HG02588 (cell line): ENCODE results near the gene KLF3.

ENCODE experiments used
- ATAC-seq: cut with Tn5 transposase; IDR thresholded peaks from one replicate; pipeline ENCODE4 v1.9.1; 2021; ENCODE audit warnings: mild to moderate bottlenecking, moderate library complexity; ENCODE audit not compliant: unreplicated experiment

KLF3 gene

DNA sequence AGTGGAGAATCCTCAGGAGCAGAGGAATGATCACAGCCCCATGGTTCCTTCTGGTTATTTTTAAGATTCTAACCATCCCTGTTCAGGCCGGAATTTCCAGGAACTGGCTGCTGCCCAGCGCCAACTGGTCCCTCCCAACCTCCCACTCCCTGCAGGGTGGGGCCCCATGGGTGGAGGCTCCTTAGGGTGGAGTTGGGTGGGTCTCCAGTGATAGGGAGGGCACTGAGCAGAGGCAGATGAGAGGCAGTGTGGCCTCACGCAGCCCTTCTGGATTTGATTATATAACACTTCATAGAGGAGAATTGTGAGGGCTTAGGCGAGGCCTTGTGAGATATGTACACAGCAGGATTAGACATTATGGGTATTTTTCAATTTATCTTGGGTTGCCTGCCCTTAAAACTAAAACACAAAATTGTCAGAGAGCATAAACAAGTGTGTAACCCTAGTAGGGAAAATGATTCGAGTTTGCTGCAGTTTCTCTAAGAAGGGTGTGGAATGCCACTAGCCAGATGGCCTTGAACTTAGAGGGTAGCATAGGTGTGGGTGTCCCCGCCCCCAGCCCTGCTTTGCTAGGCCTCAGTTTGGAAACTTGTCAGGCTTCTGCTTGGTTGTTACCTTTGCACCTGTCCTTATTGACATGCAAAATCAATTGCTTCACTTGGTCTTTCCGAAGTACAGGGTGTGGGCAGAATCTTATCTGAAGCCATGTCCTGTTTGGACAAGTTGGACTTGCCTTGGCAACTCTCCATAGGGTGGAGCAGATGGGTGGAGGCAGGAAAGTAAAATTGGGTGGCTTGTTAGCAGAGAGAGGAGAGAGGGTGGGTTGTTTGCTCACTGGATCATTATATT is 9.4 kb downstream of the KLF3 start:
- no peak for ATAC-seq

DNA sequence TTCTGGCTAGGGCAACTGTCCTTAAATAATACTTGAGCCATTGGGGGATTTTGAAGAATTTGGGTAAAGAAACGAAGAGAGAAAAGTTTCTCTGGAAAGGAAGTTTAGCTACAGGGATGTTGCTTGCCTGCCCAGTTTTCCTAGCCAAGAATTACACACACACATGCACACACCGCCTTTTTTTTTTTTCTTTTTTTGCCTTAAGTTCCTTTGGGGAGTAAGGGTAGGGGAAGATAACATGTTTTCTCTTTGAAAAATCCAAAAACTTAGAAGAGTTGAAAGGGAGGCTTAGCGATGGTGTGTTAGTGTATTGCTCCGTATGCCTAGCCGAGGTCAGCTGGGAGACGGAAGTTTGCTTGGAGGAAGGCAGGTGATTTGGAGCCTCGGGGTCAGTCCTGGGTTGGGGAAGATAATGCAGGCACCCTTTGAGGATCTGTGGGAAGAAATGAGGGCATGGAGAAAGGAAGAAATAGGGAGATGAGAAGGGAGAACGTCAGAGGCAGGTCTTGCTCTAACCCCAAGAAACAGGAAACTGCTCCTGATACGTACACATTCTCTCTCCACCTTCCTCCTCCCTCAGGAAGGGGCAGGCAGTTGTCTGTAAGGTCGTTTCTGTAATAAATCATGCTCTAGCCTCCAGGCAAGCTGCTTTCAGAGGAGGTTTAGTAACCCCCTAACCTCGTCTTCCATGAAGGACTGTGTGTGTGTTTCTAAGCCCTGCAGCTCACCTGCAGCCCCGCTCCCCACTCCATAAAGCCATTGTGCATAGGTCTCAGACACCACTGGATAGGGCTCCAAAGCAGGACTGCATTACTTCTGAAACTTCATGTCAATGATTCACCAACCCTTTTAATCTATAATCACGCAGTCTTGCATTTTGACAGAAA is 10.5 kb downstream of the KLF3 start:
- no peak for ATAC-seq

DNA sequence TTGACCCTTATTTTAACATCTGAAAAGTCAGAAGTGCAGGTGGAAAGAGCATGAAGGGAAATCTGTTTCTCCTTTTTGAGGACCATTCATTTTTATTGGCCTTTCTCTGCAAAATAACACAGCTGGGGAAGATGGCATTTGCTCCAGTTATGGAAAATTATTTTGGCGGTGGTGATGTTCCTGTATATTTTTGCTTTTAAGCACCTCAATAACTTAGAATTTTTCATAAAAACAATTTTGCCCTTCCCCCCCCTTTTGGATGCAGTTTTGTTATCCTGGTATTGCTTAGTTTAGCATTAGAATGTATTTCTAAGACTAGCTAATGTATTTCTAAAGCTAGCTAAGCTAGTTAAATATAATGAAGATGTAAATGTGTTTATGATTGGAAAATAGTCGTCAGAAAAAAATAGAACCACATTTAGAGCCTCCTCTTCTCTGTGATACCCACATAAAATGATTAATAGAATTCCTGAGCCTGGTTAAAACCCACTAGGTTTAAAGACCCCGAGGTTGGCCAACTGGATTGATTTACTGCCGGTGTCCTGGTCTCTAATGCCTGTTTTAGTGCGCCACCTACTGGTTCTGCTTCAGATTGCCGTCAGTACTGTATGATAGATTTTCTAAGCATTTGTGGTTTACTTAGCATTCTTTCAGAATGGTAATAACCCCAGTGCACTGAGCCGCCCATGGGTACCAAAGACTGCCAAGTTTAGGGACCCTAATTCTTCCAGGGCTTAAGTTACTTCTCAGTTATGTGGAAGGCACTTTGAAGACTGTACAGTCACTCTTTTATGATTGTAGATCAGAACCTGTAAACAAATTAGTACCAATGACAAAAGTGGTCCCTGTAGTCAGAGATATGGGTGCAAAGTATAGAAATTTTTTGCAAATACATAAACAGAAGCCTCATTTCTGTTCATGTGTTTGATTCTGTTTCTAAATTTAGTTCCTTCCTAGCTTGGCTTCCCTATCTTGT is 11.4 kb downstream of the KLF3 start:
- peak; percentile 43 for ATAC-seq

GRCh38 chr4:38676986-38677385 is 13.0 kb downstream of the KLF3 start:
- no peak for ATAC-seq

DNA sequence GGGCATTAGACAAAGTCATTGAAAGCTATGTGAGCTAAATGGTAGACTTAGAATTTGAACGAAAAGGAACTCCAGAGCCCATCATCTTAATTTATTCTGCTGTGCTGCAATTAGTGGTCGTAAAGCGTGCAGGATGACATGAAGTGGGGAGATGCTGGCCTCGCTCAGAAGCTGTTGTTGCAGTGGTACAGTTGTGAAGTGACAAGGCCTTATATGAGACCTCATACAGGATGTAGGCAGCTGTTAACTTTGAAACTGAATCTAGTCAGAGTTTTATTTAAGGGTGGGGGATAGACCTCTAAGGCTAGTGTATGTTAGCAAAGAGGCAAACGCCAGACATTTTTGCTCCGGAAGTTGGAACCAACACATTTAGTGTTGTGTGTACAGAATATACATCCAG is 13.4 kb downstream of the KLF3 start:
- no peak for ATAC-seq

- no peak for ATAC-seq
Measured at GRCh38 chr4:38678078-38678477, 14.1 kb downstream of the KLF3 start.

DNA sequence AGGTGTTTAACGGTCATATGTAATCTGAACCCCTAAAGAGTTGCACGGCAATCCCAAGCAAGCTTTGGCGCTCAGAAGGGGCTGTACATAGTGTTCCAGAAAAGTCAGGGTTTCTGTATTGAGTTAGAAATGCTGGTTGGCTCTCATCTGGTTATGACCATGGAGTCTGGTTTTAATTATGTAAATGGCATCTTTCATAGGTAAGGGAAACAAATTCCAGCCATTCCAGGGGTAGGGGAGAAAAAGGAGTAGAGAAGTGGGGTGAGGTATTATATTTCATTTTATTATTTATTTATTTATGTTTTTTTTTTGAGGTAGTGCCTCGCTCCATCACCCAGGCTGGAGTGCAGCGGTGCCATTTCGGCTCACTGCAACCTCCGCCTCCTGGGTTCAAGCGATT is 15.9 kb downstream of the KLF3 start:
- ATAC-seq, result no peak

DNA sequence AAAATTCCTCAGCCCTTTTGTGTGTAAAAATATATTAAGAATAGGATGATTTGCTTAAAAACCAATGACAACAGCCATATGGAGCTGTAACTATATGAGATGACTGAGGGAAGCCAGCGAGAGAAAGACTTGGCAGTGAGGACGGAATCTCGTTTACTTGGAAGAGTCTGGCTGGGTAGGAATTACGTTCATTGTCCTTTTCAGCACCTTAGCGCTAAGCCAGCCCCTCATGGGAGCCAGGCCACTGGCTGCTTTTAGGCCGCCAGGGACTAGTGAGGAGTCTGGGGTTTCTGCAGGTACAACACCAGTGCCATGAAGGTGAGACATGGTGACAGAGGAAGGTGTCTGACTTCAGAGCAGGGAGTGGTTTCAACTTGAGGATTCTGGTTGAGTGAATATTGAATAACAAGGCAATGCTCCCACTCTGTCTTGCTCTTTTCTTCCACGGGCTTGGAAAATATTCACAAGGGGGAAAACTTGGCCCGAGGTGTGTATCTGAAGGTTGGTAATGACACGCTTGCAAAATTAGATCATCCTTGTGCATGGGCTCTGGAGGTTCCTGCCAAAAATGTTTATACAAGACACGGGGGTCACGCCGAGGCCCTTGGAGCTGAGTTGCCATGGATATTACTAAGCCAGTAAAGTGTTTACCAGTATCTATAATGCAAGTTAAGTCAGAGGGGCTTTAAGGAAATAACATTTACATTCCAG is 17.4 kb downstream of the KLF3 start:
- ATAC-seq, result no peak

DNA sequence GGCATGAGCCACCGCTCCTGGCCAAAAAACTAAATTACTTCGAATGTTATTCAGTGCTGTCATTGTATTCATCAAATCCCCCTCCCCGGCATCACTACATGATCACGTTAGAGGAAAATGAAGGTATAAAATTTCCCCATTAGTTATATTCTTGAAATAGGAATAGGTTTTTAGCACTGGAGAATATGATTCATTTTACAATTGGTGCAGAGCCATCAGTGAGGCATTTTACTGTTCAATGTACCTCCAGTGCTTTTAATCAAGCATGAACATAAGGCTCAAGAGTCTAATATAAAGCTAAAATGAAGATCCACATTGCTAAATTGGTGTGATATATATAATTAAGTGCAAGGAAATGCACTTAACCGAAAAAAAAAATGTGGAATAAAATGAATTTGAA is 18.3 kb downstream of the KLF3 start:
- ATAC-seq, result no peak

- no peak for ATAC-seq
Measured at GRCh38 chr4:38683276-38683675, 19.3 kb downstream of the KLF3 start.

DNA sequence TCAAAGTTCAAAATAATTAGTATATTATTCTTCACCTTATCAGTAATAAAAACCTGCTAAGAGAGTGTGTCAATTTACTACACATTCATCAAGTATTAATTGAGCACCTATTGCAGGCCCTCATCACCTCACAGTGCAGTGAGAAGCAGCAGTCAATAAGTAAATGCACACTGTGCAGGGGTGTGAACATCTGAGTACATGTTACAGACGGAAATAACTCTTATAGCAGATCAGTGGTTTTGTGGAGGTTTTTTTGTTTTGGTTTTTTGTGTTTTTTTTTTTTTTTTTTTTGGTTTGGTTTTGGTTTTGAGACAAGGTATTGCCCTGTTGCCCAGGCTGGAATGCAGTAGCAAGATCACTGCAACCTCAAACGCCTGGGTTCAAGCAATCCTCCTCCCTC is 20.3 kb downstream of the KLF3 start:
- no peak for ATAC-seq

- no peak for ATAC-seq
Measured at GRCh38 chr4:38684951-38685844, 21.2 kb downstream of the KLF3 start.

- no peak for ATAC-seq
Measured at GRCh38 chr4:38686682-38687081, 22.7 kb downstream of the KLF3 start.

GRCh38 chr4:38687571-38688011 is 23.6 kb downstream of the KLF3 start:
- no peak for ATAC-seq

DNA sequence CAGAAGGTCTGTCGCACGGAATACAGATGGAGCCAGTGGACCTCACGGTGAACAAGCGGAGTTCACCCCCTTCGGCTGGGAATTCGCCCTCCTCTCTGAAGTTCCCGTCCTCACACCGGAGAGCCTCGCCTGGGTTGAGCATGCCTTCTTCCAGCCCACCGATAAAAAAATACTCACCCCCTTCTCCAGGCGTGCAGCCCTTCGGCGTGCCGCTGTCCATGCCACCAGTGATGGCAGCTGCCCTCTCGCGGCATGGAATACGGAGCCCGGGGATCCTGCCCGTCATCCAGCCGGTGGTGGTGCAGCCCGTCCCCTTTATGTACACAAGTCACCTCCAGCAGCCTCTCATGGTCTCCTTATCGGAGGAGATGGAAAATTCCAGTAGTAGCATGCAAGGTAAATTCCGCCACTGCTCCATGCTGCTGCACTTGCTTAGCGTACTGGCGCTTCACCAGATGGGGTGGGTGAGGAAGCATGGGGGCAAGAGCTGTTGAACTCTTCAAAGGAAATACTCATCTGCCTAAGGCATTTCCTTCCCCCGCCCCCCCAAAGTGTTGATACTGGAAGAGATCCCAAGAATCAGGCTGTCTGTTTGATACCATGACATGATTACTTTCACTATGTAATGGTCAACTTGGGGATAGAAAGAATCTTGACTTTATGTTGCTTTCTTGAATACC is 24.8 kb downstream of the KLF3 start:
- ATAC-seq, result no peak

GRCh38 chr4:38691251-38692008 is 27.4 kb downstream of the KLF3 start:
- no peak for ATAC-seq

DNA sequence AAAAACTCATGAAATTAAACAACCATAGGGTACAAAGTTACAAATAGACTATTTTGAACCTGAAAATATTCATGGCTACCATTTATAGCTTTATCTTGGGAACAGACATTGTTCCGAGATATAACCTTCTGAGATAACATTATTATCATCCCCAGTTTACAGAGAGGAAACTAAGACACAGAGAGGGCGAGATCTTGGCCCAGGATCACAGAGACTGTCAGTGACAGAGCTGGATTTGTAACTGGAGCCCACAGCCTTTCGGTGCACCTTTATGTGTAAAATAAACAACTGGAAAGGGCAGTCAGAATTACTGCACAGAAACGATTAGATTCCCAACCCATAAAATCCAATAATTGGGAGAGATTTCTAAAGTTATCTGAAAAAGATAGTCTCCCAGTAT is 28.4 kb downstream of the KLF3 start:
- no peak for ATAC-seq

DNA sequence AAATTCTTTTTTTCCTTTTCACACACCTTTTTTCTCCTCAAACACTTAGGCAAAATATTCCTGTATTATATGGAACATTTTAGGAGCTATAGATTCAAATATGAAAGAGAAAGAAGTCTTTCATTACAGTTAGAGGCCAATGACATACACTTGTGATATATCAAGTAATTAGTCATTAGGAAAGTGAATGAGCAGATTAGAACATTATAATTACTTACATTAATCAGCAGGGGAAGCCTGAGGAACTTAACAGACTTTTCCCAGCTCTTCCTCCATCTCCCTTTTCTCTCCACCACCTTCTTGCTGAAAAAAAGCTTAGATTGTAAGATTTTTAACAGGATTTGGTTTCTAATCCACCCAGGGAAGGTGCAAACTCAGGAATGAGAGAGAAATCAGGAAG is 29.6 kb downstream of the KLF3 start:
- no peak for ATAC-seq
